GM18909 (cell line): ENCODE results near the gene PARD6G.

Source experiments
- ATAC-seq: cut with Tn5 transposase; IDR thresholded peaks from one replicate; pipeline ENCODE4 v1.9.1; 2021; ENCODE audit warnings: mild to moderate bottlenecking; ENCODE audit not compliant: unreplicated experiment, poor library complexity

Gene PARD6G

GRCh38 chr18:80157708-80158343 lies 89.5 kb downstream of the PARD6G start:
- peak; percentile 43 for ATAC-seq

DNA sequence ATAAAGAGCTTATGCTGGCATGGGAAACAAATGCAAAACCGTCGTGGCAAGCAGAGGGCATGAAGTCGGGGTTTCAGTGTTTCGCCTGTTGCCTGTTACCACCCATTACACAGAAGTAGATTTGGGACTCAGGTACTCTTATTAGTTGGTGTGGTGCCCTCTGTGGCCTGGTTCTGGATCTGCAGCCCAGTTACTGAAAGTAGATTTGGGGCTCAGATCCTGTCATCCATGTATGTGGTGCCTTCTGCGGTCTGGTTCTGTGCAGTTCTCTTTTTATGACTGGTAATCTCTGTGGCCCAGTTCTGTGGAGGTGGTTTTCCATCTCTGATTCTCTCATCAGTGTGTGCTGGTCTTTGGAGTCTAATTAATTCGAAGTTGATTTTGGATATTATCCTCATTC lies 93.0 kb downstream of the PARD6G start:
- ATAC-seq = peak; percentile 78

DNA sequence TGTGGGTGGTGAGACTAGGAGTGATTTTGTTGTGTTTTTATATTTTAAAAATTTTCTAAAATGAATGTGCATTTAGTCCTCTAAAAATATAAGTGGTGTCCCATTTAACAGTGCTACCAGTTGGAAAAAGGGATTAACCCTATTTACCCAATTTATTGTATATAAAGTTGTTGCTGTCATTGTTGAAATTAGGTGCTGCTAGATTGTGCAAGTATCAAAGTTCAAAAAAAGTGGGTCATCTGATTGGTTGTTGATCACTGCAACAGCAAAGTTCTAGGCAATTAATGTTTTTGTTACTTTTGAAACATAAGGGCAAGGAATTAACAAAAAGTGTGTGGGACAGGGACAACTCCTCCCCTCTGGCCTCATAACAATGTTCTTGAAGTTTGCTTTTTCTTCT lies 97.6 kb downstream of the PARD6G start:
- no peak for ATAC-seq

GRCh38 chr18:80148326-80149199 lies 98.8 kb downstream of the PARD6G start:
- ATAC-seq = no peak

- ATAC-seq = peak; percentile 84
Measured at GRCh38 chr18:80147418-80148325, 99.6 kb downstream of the PARD6G start.

DNA sequence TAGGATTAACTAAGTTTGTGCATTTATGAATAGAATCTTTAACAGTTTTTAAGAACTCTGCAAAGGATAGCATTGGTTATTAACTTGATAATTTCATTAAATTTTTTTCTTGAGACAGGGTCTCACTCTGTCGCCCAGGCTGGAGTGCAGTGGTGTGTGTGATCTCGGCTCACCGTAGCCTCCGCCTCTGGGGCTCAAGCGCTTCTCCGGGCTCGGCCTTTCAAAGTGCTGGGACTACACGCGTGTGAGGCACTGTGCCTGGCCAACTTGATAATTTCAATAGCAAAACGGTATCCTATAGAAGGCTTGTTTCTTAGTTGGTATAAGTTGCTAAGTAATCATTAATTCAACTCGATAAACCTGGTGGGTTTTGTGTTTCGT lies 100.3 kb downstream of the PARD6G start:
- peak; percentile 32 for ATAC-seq

GRCh38 chr18:80145196-80145804 lies 102.0 kb downstream of the PARD6G start:
- ATAC-seq = no peak

DNA sequence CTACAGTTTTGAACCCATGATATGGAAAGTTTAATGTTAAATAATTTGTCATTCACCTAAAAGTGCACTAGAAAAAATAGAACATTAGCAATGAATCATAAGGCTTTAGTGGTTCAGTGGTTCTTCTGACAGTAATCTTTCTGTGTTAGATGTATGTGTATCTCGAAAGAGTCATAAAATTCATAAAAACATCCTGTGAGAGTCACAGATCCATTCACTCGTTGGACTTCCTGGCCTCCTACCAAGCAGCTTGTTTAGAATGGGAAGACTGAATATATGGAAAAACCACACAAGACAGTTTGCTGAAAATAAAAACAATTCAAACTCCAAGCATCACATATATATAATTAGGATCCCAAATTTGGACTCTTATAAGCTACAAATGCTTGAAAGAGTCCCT lies 103.4 kb downstream of the PARD6G start:
- no peak for ATAC-seq

GRCh38 chr18:80140455-80140985 lies 106.8 kb downstream of the PARD6G start:
- no peak for ATAC-seq

- ATAC-seq = no peak
Measured at GRCh38 chr18:80137976-80138375, 109.3 kb downstream of the PARD6G start.

DNA sequence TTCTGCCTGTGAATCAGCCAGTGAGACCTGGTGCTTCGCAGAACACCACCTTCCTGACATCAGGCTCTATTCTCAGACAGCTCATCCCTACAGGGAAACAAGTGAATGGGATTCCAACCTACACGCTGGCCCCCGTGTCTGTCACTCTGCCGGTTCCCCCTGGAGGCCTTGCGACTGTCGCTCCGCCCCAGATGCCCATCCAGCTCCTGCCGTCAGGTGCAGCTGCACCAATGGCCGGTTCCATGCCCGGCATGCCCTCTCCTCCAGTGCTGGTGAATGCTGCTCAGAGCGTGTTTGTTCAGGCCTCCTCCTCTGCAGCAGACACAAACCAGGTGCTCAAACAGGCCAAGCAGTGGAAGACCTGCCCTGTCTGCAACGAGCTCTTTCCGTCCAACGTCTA lies 110.2 kb downstream of the PARD6G start:
- no peak for ATAC-seq

GRCh38 chr18:80136679-80137078 lies 110.6 kb downstream of the PARD6G start:
- no peak for ATAC-seq

- no peak for ATAC-seq
Measured at GRCh38 chr18:80135136-80135535, 112.2 kb downstream of the PARD6G start.

GRCh38 chr18:80133124-80133523 lies 114.2 kb downstream of the PARD6G start:
- ATAC-seq = no peak

DNA sequence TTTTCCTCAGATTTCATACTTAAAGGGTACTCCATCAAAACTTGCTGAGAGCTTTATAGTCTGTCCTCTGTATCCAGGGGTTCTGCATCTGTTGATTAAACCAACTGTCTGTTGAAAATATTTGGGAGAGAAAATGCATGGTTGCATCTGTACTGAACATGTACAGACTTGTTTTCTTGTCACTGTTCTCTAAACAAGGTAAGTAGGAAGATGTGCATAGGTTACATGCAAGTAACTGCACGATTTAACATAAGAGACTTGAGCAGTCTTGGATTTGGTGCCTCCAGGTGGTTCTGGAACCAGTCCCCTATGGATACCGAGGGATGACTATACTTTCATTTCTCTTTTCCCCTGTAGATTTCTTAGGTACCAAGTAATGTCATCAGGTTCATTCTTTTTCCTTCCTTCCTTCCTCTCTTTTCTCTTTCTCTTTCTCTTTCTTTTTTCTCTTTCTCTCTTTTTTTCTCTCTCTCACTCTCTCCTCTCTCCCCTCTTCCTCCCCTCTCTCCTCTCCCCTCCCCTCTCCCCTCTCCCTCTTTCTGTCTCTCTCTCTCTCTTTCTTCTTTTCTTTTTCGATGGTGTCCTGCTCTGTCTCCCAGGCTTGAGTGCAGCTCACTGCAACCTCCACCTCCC lies 115.0 kb downstream of the PARD6G start:
- no peak for ATAC-seq

DNA sequence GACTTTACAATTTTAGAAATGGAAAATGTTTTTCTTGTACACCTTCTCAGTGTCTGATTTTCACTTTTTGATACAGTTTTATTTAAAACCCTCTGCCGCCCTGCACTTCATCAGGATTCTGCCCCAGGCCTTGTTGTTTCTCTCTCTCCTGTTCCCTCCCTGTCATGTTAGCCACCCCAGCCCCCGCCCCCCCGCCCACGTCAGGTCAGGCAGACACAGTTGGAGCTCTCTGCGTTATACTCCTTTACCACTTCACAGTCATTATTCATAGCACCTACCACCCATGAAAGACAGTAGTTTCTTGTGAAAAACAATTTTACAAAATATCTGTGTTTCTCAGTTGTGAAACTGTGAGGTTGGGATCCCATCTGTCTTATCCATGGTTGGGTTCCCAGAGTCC lies 116.8 kb downstream of the PARD6G start:
- no peak for ATAC-seq

DNA sequence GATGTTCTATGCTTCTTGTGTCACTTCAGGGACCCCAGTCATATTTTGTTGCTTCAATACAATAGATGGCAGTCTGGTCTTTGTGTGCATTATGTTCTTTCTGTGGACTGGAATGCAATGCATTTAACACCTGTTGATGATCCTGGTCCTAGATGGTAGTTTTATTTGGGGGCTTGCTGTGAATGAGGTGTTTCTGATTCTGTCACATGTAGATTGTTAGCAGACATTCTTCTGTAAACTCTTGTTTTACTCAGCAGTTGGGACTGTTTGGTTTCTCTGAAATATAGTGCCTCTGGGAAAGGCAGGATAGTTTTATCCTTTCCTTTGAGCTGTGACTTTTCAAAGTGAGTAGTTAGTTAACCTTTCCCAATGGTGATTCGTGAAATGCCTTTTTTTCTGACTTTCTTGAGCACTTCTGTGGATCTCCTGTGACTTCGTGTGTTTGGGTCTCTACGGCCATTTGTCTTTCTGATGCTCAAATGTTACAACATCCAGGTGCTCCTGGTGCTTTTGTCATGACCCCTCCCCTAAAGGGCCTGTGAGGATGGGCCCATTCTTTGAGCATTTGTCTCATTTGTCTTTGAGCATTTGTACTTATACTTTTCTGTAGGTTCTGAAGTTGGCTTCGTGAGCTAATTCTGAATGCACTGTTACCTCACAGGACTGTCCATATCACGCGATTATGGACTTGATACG lies 117.5 kb downstream of the PARD6G start:
- no peak for ATAC-seq

DNA sequence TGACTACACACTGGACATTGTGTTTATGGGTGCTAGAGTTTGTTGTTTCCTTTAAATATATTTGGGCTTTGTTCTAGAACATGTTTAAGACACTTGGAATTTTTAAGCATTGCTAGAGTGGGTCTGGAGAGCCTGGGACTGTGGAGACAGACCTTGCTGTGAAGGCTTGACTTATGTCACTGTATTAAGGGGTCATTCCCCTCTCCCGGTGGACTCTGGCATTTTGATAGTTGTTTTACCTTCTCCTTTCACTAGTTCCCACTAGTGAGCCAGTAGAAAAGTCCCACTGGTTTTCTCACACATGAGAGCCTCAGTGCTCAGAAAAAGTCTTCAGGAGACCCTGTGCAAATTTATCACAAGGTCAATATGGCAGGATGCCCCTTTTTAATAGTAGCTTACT lies 119.7 kb downstream of the PARD6G start:
- no peak for ATAC-seq

GRCh38 chr18:80126797-80127196 lies 120.5 kb downstream of the PARD6G start:
- no peak for ATAC-seq
